Measurements from ENCODE around the gene CYB5D1.

- no peak for TF ChIP-seq POLR2A (IDR thresholded peaks at IDR 0.05)
- no peak for TF ChIP-seq CTCF (IDR thresholded peaks at IDR 0.05)
Measured at GRCh38 chr17:7838090-7839075, 19.4 kb upstream of the CYB5D1 start.
